K562 (cell line): ENCODE results near the gene ZBTB7A. TPM values are rescaled to one million over a fixed set of nuclear protein-coding genes. Genes with fewer than 3 reads are reported as not detected.
A peak's percentile ranks its signal among the peaks of the same experiment; 100 is the strongest.

ENCODE experiments used
- BCOR ChIP-seq: fragments of 450-650 bp; IDR thresholded peaks from 2 replicates; pipeline ENCODE4 v1.6.1; 2016
- CBFB ChIP-seq: sonication (generic); formaldehyde crosslinking; IDR thresholded peaks from 2 replicates; pipeline ENCODE4 v1.4.0; 2020; ENCODE audit warnings: mild to moderate bottlenecking, missing genetic modification reagents
- CEBPB ChIP-seq: fragments of 450-650 bp; IDR thresholded peaks from 2 replicates; pipeline ENCODE4 v1.6.1; 2016; ENCODE audit warnings: missing genetic modification characterization, missing compliant biosample characterization
- COPS2 ChIP-seq: fragments of 450-650 bp; conservative IDR thresholded peaks from 2 replicates; pipeline ENCODE4 v1.6.1; 2016; ENCODE audit warnings: mild to moderate bottlenecking, moderate library complexity
- E2F1 ChIP-seq: sonication (generic); formaldehyde crosslinking; IDR thresholded peaks from 2 replicates; pipeline ENCODE4 v1.8.1; 2023; ENCODE audit warnings: mild to moderate bottlenecking, missing genetic modification reagents, moderate library complexity
- ETS1 ChIP-seq: conservative IDR thresholded peaks from 2 replicates; pipeline ENCODE4 v1.6.1; 2011; ENCODE audit warnings: low read depth, mild to moderate bottlenecking, low read length; ENCODE audit not compliant: control insufficient read depth
- MEIS2 ChIP-seq: fragments of 450-650 bp; IDR thresholded peaks from 2 replicates; pipeline ENCODE4 v1.6.1; 2014; ENCODE audit warnings: mild to moderate bottlenecking; ENCODE audit not compliant: partially characterized antibody
- SNIP1 ChIP-seq: fragments of 450-650 bp; IDR thresholded peaks from 2 replicates; pipeline ENCODE4 v1.7.1; 2017; ENCODE audit warnings: low read depth, mild to moderate bottlenecking
- SNRNP70 ChIP-seq: fragments of 200-400 bp; formaldehyde crosslinking; optimal IDR thresholded peaks from 2 replicates; pipeline ENCODE3; 2017; ENCODE audit warnings: low read depth, low read length
- STAT5A ChIP-seq: IDR thresholded peaks from 2 replicates; pipeline ENCODE4 v1.6.1; 2012; ENCODE audit warnings: low read length, inconsistent platforms, borderline replicate concordance
- SUPT5H ChIP-seq: fragments of 450-650 bp; IDR thresholded peaks from 2 replicates; pipeline ENCODE4 v1.6.1; 2016
- THRAP3 ChIP-seq: fragments of 450-650 bp; IDR thresholded peaks from 2 replicates; pipeline ENCODE4 v1.6.1; 2016; ENCODE audit warnings: mild to moderate bottlenecking, inconsistent platforms, borderline replicate concordance
- ZNF282 ChIP-seq: sonication (generic); formaldehyde crosslinking; IDR thresholded peaks from 2 replicates; pipeline ENCODE4 v1.8.1; 2023; ENCODE audit warnings: missing genetic modification reagents
- ZNF445 ChIP-seq: fragments of 250-450 bp; sonication (Bioruptor Pico); IDR thresholded peaks from 2 replicates; pipeline ENCODE4 v1.4.0; 2020; ENCODE audit warnings: low read depth, mild to moderate bottlenecking, moderate library complexity
- ZNF551 ChIP-seq: fragments of 250-450 bp; sonication (Bioruptor Pico); IDR thresholded peaks from 2 replicates; pipeline ENCODE4 v1.5.0; 2021; ENCODE audit warnings: mild to moderate bottlenecking, moderate library complexity
- polyA plus RNA-seq, 8 experiments: library from polyadenylated mRNA; depleted of rRNA in 4 of 8; stranded (reverse) in 5 of 8; unstranded in 3 of 8; fragments of >200 nt; fragmentation: Nextera tagmentation in 2 of 8; fragmentation: Illumina TruSeq in 1 of 8; extraction: Ambion mirVana in 2 of 8; extraction: Trizol in 1 of 8; gene quantifications; 2 replicates each; pipeline versions ENCODE4 v1.2.1 to v1.2.3, GENCODE V29; 2011 to 2014; ENCODE audit warnings: inconsistent platforms in 1 of 8, missing spikeins in 1 of 8
- total RNA-seq, 7 experiments: library from RNA; depleted of rRNA in 6 of 7; stranded (reverse); fragments of >200 nt in 6 of 7; fragmentation: Illumina TruSeq in 2 of 7; extraction: Trizol in 2 of 7; gene quantifications; 2 replicates each; pipeline versions ENCODE4 v1.2.1 to v1.2.3, GENCODE V29; 2011 to 2021; ENCODE audit warnings: low replicate concordance in 1 of 7
- TF ChIP-seq, protein P1 (sequence below): sonication (generic); formaldehyde crosslinking; IDR thresholded peaks from 2 replicates; pipeline ENCODE4 v1.8.0; 2023; ENCODE audit warnings: mild to moderate bottlenecking, missing genetic modification reagents
- TF ChIP-seq, protein P2 (sequence below): fragments of 250-450 bp; sonication (Bioruptor Pico); IDR thresholded peaks from 2 replicates; pipeline ENCODE4 v1.8.0; 2021; ENCODE audit warnings: borderline replicate concordance, mild to moderate bottlenecking, moderate library complexity; ENCODE audit not compliant: poor library complexity, severe bottlenecking
- TF ChIP-seq, protein P3 (sequence below), 2 experiments: fragments of 450-650 bp in 1 of 2; sonication (generic) in 1 of 2; formaldehyde crosslinking in 1 of 2; IDR thresholded peaks in 1 of 2; conservative IDR thresholded peaks in 1 of 2; 2 replicates each; pipeline versions ENCODE4 v1.6.1 to v1.8.1; 2016 to 2023; ENCODE audit warnings: mild to moderate bottlenecking in 2 of 2, moderate library complexity in 2 of 2, inconsistent platforms in 1 of 2, missing genetic modification reagents in 1 of 2
- TF ChIP-seq, protein P4 (sequence below): fragments of 200-800 bp; sonication (Bioruptor generic); IDR thresholded peaks from 2 replicates; pipeline ENCODE4 v1.6.1; 2017; ENCODE audit warnings: missing genetic modification characterization, missing compliant biosample characterization

ZBTB7A gene
- total and polyA plus RNA-seq, 9 of the 15 experiments (the other 6 are each of a cell fraction or from before 2014, with no cell fraction given), result 0.11 to 34.0 (median 4.6) TPM

GRCh38 chr19:4065430-4066175, 1.1 kb downstream of the ZBTB7A start (continued):
- TF ChIP-seq, protein P1, sequence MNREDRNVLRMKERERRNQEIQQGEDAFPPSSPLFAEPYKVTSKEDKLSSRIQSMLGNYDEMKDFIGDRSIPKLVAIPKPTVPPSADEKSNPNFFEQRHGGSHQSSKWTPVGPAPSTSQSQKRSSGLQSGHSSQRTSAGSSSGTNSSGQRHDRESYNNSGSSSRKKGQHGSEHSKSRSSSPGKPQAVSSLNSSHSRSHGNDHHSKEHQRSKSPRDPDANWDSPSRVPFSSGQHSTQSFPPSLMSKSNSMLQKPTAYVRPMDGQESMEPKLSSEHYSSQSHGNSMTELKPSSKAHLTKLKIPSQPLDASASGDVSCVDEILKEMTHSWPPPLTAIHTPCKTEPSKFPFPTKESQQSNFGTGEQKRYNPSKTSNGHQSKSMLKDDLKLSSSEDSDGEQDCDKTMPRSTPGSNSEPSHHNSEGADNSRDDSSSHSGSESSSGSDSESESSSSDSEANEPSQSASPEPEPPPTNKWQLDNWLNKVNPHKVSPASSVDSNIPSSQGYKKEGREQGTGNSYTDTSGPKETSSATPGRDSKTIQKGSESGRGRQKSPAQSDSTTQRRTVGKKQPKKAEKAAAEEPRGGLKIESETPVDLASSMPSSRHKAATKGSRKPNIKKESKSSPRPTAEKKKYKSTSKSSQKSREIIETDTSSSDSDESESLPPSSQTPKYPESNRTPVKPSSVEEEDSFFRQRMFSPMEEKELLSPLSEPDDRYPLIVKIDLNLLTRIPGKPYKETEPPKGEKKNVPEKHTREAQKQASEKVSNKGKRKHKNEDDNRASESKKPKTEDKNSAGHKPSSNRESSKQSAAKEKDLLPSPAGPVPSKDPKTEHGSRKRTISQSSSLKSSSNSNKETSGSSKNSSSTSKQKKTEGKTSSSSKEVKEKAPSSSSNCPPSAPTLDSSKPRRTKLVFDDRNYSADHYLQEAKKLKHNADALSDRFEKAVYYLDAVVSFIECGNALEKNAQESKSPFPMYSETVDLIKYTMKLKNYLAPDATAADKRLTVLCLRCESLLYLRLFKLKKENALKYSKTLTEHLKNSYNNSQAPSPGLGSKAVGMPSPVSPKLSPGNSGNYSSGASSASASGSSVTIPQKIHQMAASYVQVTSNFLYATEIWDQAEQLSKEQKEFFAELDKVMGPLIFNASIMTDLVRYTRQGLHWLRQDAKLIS (CRISPR knock-in tag), result no peak
- TF ChIP-seq ZNF445 (CRISPR knock-in tag) (no peak), MEIS2 (no peak), ZNF551 (CRISPR knock-in tag) (no peak), BCOR (no peak), E2F1 (no peak), CBFB (CRISPR knock-in tag) (no peak), SNIP1 (no peak), COPS2 (no peak), ZNF282 (CRISPR knock-in tag) (no peak), SUPT5H (no peak), STAT5A (no peak), THRAP3 (no peak), SNRNP70 (no peak), ETS1 (peak; percentile 87), CEBPB (tag) (no peak)
- TF ChIP-seq, protein P2, sequence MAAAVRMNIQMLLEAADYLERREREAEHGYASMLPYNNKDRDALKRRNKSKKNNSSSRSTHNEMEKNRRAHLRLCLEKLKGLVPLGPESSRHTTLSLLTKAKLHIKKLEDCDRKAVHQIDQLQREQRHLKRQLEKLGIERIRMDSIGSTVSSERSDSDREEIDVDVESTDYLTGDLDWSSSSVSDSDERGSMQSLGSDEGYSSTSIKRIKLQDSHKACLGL (CRISPR knock-in tag), result no peak
- TF ChIP-seq, protein P3, sequence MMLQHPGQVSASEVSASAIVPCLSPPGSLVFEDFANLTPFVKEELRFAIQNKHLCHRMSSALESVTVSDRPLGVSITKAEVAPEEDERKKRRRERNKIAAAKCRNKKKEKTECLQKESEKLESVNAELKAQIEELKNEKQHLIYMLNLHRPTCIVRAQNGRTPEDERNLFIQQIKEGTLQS (IDR thresholded peaks at IDR 0.05), result no peak
- TF ChIP-seq, protein P3 (CRISPR knock-in tag; conservative IDR thresholded peaks at IDR 0.05), result no peak
- TF ChIP-seq, protein P4, sequence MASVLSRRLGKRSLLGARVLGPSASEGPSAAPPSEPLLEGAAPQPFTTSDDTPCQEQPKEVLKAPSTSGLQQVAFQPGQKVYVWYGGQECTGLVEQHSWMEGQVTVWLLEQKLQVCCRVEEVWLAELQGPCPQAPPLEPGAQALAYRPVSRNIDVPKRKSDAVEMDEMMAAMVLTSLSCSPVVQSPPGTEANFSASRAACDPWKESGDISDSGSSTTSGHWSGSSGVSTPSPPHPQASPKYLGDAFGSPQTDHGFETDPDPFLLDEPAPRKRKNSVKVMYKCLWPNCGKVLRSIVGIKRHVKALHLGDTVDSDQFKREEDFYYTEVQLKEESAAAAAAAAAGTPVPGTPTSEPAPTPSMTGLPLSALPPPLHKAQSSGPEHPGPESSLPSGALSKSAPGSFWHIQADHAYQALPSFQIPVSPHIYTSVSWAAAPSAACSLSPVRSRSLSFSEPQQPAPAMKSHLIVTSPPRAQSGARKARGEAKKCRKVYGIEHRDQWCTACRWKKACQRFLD, result peak; percentile 71
